ENCODE measurements around the gene TGFB1I1.
A peak's percentile ranks its signal among the peaks of the same experiment; 100 is the strongest.

Gene TGFB1I1

GRCh38 chr16:31451681-31452351 is 20.1 kb upstream of the TGFB1I1 start:
- H3K36me3 ChIP-seq (ENCODE audit: control insufficient read depth, insufficient read depth, low read length) = no peaks in the 10 kb centered on the region
- no peaks in the 10 kb centered on the region for H3K27me3 ChIP-seq (replicated peaks; ENCODE audit: control insufficient read depth, insufficient read depth, low read length, poor library complexity, severe bottlenecking)
- peaks cover 3% of the 10 kb centered on the region for H3K4me1 ChIP-seq (ENCODE audit: control insufficient read depth, insufficient read depth, low read length, poor library complexity, severe bottlenecking)
- no peaks in the 10 kb centered on the region for H3K9me3 ChIP-seq (ENCODE audit: control insufficient read depth, low read length)
- no peak overlapping the region for H3K4me3 ChIP-seq (ENCODE audit: insufficient read depth, low read depth, low read length, poor library complexity, severe bottlenecking)
- no peak for DNase-seq
- no peak overlapping the region for H3K27ac ChIP-seq (ENCODE audit: insufficient read depth, low read length, poor library complexity, severe bottlenecking)

GRCh38 chr16:31452631-31453106 is 19.3 kb upstream of the TGFB1I1 start:
- H3K9me3 ChIP-seq (ENCODE audit: control insufficient read depth, low read length) = no peaks in the 10 kb centered on the region
- no peak overlapping the region for H3K4me3 ChIP-seq (ENCODE audit: insufficient read depth, low read depth, low read length, poor library complexity, severe bottlenecking)
- peaks cover 3% of the 10 kb centered on the region for H3K4me1 ChIP-seq (ENCODE audit: control insufficient read depth, insufficient read depth, low read length, poor library complexity, severe bottlenecking)
- H3K36me3 ChIP-seq (ENCODE audit: control insufficient read depth, insufficient read depth, low read length) = no peaks in the 10 kb centered on the region
- H3K27ac ChIP-seq (ENCODE audit: insufficient read depth, low read length, poor library complexity, severe bottlenecking) = no peak overlapping the region
- H3K27me3 ChIP-seq (replicated peaks; ENCODE audit: control insufficient read depth, insufficient read depth, low read length, poor library complexity, severe bottlenecking) = no peaks in the 10 kb centered on the region
- DNase-seq = no peak

- Histone ChIP-seq H3K9me3 (ENCODE audit: control insufficient read depth, low read length) (no peaks in the 10 kb centered on the region), H3K27ac (ENCODE audit: insufficient read depth, low read length, poor library complexity, severe bottlenecking) (no peak overlapping the region), H3K4me1 (ENCODE audit: control insufficient read depth, insufficient read depth, low read length, poor library complexity, severe bottlenecking) (peaks cover 11% of the 10 kb centered on the region), H3K36me3 (ENCODE audit: control insufficient read depth, insufficient read depth, low read length) (no peaks in the 10 kb centered on the region), H3K4me3 (ENCODE audit: insufficient read depth, low read depth, low read length, poor library complexity, severe bottlenecking) (no peak overlapping the region), H3K27me3 (replicated peaks; ENCODE audit: control insufficient read depth, insufficient read depth, low read length, poor library complexity, severe bottlenecking) (no peaks in the 10 kb centered on the region)
- DNase-seq = no peak
Measured at GRCh38 chr16:31453255-31454204, 18.4 kb upstream of the TGFB1I1 start.

GRCh38 chr16:31455601-31456314 is 16.2 kb upstream of the TGFB1I1 start:
- no peak for DNase-seq
- Histone ChIP-seq H3K9me3 (ENCODE audit: control insufficient read depth, low read length) (no peaks in the 10 kb centered on the region), H3K27me3 (replicated peaks; ENCODE audit: control insufficient read depth, insufficient read depth, low read length, poor library complexity, severe bottlenecking) (no peaks in the 10 kb centered on the region), H3K4me3 (ENCODE audit: insufficient read depth, low read depth, low read length, poor library complexity, severe bottlenecking) (no peak overlapping the region), H3K4me1 (ENCODE audit: control insufficient read depth, insufficient read depth, low read length, poor library complexity, severe bottlenecking) (peaks cover 25% of the 10 kb centered on the region), H3K36me3 (ENCODE audit: control insufficient read depth, insufficient read depth, low read length) (no peaks in the 10 kb centered on the region), H3K27ac (ENCODE audit: insufficient read depth, low read length, poor library complexity, severe bottlenecking) (no peak overlapping the region)

- no peak overlapping the region for H3K27ac ChIP-seq (ENCODE audit: insufficient read depth, low read length, poor library complexity, severe bottlenecking)
- peaks cover 25% of the 10 kb centered on the region for H3K4me1 ChIP-seq (ENCODE audit: control insufficient read depth, insufficient read depth, low read length, poor library complexity, severe bottlenecking)
- no peaks in the 10 kb centered on the region for H3K9me3 ChIP-seq (ENCODE audit: control insufficient read depth, low read length)
- H3K27me3 ChIP-seq (replicated peaks; ENCODE audit: control insufficient read depth, insufficient read depth, low read length, poor library complexity, severe bottlenecking) = no peaks in the 10 kb centered on the region
- no peak overlapping the region for H3K4me3 ChIP-seq (ENCODE audit: insufficient read depth, low read depth, low read length, poor library complexity, severe bottlenecking)
- no peaks in the 10 kb centered on the region for H3K36me3 ChIP-seq (ENCODE audit: control insufficient read depth, insufficient read depth, low read length)
- no peak for DNase-seq
Measured at GRCh38 chr16:31456988-31457360, 15.0 kb upstream of the TGFB1I1 start.

- Histone ChIP-seq H3K36me3 (ENCODE audit: control insufficient read depth, insufficient read depth, low read length) (peaks cover 5% of the 10 kb centered on the region), H3K9me3 (ENCODE audit: control insufficient read depth, low read length) (no peaks in the 10 kb centered on the region), H3K4me1 (ENCODE audit: control insufficient read depth, insufficient read depth, low read length, poor library complexity, severe bottlenecking) (peaks cover 25% of the 10 kb centered on the region), H3K27me3 (replicated peaks; ENCODE audit: control insufficient read depth, insufficient read depth, low read length, poor library complexity, severe bottlenecking) (no peaks in the 10 kb centered on the region), H3K27ac (ENCODE audit: insufficient read depth, low read length, poor library complexity, severe bottlenecking) (peak overlapping the region; percentile 99), H3K4me3 (ENCODE audit: insufficient read depth, low read depth, low read length, poor library complexity, severe bottlenecking) (peak overlapping the region; percentile 86)
- DNase-seq = peak; percentile 45 to 60 (median 56)
Measured at GRCh38 chr16:31458073-31458843, 13.7 kb upstream of the TGFB1I1 start.

GRCh38 chr16:31458844-31459686 is 12.9 kb upstream of the TGFB1I1 start, which contains the start of gene ARMC5:
ARMC5 (plus strand) TSS chr16:31459501; CDS start chr16:31459525, 24 bp downstream.
- Histone ChIP-seq H3K36me3 (ENCODE audit: control insufficient read depth, insufficient read depth, low read length) (peaks cover 10% of the 10 kb centered on the region), H3K27ac (ENCODE audit: insufficient read depth, low read length, poor library complexity, severe bottlenecking) (peak within 1 kb of the TSS; percentile 99), H3K4me1 (ENCODE audit: control insufficient read depth, insufficient read depth, low read length, poor library complexity, severe bottlenecking) (peaks cover 25% of the 10 kb centered on the region), H3K9me3 (ENCODE audit: control insufficient read depth, low read length) (no peaks in the 10 kb centered on the region), H3K4me3 (ENCODE audit: insufficient read depth, low read depth, low read length, poor library complexity, severe bottlenecking) (peak within 1 kb of the TSS; percentile 86), H3K27me3 (replicated peaks; ENCODE audit: control insufficient read depth, insufficient read depth, low read length, poor library complexity, severe bottlenecking) (no peaks in the 10 kb centered on the region)
- peak; percentile 94 to 97 (median 95) for DNase-seq

- Histone ChIP-seq H3K27me3 (replicated peaks; ENCODE audit: control insufficient read depth, insufficient read depth, low read length, poor library complexity, severe bottlenecking) (no peaks in the 10 kb centered on the region), H3K27ac (ENCODE audit: insufficient read depth, low read length, poor library complexity, severe bottlenecking) (peak overlapping the region; percentile 99), H3K9me3 (ENCODE audit: control insufficient read depth, low read length) (no peaks in the 10 kb centered on the region), H3K36me3 (ENCODE audit: control insufficient read depth, insufficient read depth, low read length) (peaks cover 10% of the 10 kb centered on the region), H3K4me3 (ENCODE audit: insufficient read depth, low read depth, low read length, poor library complexity, severe bottlenecking) (peak overlapping the region; percentile 86), H3K4me1 (ENCODE audit: control insufficient read depth, insufficient read depth, low read length, poor library complexity, severe bottlenecking) (peaks cover 25% of the 10 kb centered on the region)
- peak; percentile 99 to 100 (median 100) for DNase-seq
Measured at GRCh38 chr16:31459687-31460581, 12.0 kb upstream of the TGFB1I1 start.
